ENCODE data around the gene KIF1A.
"Not testable (repeated sequence)": the region's sequence is repeated elsewhere in the genome, so short reads cannot be mapped to it uniquely, and the experiment has no call there.

Gene KIF1A

GRCh38 chr2:240686460-240686859 is 133.6 kb downstream of the KIF1A start:
- peaks cover 20% of the 10 kb centered on the region for H3K27me3 ChIP-seq (ENCODE audit: insufficient read depth, low read length)
- no peaks in the 10 kb centered on the region for H3K36me3 ChIP-seq (ENCODE audit: insufficient read depth, low read length)
- H3K4me1 ChIP-seq (ENCODE audit: insufficient read depth, low read length), result no peaks in the 10 kb centered on the region
- no peak overlapping the region for H3K4me3 ChIP-seq (ENCODE audit: low read length)
- H3K9me3 ChIP-seq (ENCODE audit: low read length), result no peaks in the 10 kb centered on the region
- no peak overlapping the region for H2AFZ ChIP-seq (ENCODE audit: low read depth, low read length)

- Histone ChIP-seq H3K36me3 (ENCODE audit: insufficient read depth, low read length) (no peaks in the 10 kb centered on the region), H3K4me3 (ENCODE audit: low read length) (no peak overlapping the region), H3K4me1 (ENCODE audit: insufficient read depth, low read length) (no peaks in the 10 kb centered on the region), H3K27me3 (ENCODE audit: insufficient read depth, low read length) (peaks cover 20% of the 10 kb centered on the region), H2AFZ (ENCODE audit: low read depth, low read length) (no peak overlapping the region), H3K9me3 (ENCODE audit: low read length) (no peaks in the 10 kb centered on the region)
These were observed 134.1 kb downstream of the KIF1A start for GRCh38 chr2:240685771-240686371.

GRCh38 chr2:240683980-240684728 is 135.9 kb downstream of the KIF1A start:
- H3K4me3 ChIP-seq (ENCODE audit: low read length); H3K9me3 ChIP-seq (ENCODE audit: low read length); H3K36me3 ChIP-seq (ENCODE audit: insufficient read depth, low read length); H2AFZ ChIP-seq (ENCODE audit: low read depth, low read length); H3K4me1 ChIP-seq (ENCODE audit: insufficient read depth, low read length): not testable (repeated sequence)
- peaks cover 18% of the 10 kb centered on the region for H3K27me3 ChIP-seq (ENCODE audit: insufficient read depth, low read length)

DNA sequence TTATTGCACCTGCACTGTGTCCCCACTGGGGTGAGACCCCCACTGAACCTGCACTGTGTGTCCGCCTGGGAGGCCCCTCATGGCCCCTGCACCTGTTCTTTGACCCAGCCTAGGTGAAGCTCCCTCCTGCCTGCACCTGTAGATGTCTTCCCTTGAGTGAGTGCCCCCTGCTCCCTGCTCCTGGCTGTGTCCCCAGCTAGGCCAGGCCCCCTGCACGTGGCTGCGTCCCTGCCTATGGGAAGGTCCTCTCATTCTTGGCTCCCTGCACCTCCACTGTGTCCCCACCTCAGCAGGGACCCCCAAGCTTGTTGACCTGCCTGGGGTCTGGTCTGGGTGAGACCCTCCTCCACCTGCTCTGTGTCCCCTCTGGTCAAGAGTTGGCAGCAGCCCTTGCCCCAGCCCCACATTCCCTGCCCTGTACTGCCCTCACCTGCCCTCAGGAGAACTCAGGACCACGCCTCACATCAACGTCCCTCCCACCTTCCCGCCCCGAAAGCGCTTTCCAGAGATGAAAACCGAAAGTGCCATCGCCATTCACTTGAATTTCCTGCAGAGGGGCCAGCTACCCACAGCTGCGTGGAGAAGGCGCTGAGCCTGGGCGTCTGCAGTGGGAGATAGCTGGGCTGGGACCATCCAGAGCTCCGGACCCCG is 136.6 kb downstream of the KIF1A start:
- peaks cover 15% of the 10 kb centered on the region for H3K27me3 ChIP-seq (ENCODE audit: insufficient read depth, low read length)
- not testable (repeated sequence) for H3K4me3 ChIP-seq (ENCODE audit: low read length); H3K9me3 ChIP-seq (ENCODE audit: low read length)

GRCh38 chr2:240682431-240683224 is 137.4 kb downstream of the KIF1A start, which contains the start of gene AQP12B:
TSS of gene AQP12B (minus strand) at chr2:240682885. CDS start at chr2:240682837, 48 bp downstream.
- H3K4me3 ChIP-seq (ENCODE audit: low read length); H3K4me1 ChIP-seq (ENCODE audit: insufficient read depth, low read length); H3K9me3 ChIP-seq (ENCODE audit: low read length); H3K36me3 ChIP-seq (ENCODE audit: insufficient read depth, low read length); H2AFZ ChIP-seq (ENCODE audit: low read depth, low read length); H3K27me3 ChIP-seq (ENCODE audit: insufficient read depth, low read length): not testable (repeated sequence)

More for the DNA sequence above, 136.6 kb downstream of the KIF1A start:
- not testable (repeated sequence) for H3K36me3 ChIP-seq (ENCODE audit: insufficient read depth, low read length); H2AFZ ChIP-seq (ENCODE audit: low read depth, low read length); H3K4me1 ChIP-seq (ENCODE audit: insufficient read depth, low read length)

DNA sequence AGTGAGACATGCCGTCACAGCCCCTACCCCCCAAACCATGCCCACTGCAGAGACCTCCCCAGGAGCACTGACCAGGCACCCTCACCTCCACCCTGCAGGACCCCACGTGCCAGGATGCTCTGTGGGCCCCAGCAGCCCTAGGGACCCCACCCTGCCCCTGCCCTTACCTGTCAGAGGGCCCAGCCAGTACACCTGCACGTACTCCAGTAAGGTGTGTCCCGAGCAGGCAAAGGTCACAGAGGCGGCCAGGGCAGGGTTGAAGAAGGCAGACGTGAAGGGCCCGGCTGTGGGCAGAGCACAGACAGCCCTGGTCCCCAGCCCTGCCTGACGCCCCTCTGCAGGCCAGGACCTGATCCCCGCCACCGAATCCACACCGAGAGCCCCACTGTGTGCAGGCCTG is 139.8 kb downstream of the KIF1A start:
- not testable (repeated sequence) for H2AFZ ChIP-seq (ENCODE audit: low read depth, low read length); H3K4me3 ChIP-seq (ENCODE audit: low read length); H3K9me3 ChIP-seq (ENCODE audit: low read length); H3K27me3 ChIP-seq (ENCODE audit: insufficient read depth, low read length); H3K4me1 ChIP-seq (ENCODE audit: insufficient read depth, low read length); H3K36me3 ChIP-seq (ENCODE audit: insufficient read depth, low read length)

GRCh38 chr2:240678909-240679308 is 141.1 kb downstream of the KIF1A start:
- not testable (repeated sequence) for H3K27me3 ChIP-seq (ENCODE audit: insufficient read depth, low read length); H3K4me3 ChIP-seq (ENCODE audit: low read length); H3K36me3 ChIP-seq (ENCODE audit: insufficient read depth, low read length); H2AFZ ChIP-seq (ENCODE audit: low read depth, low read length); H3K4me1 ChIP-seq (ENCODE audit: insufficient read depth, low read length); H3K9me3 ChIP-seq (ENCODE audit: low read length)

GRCh38 chr2:240678043-240678442 is 142.0 kb downstream of the KIF1A start:
- H3K27me3 ChIP-seq (ENCODE audit: insufficient read depth, low read length); H3K4me3 ChIP-seq (ENCODE audit: low read length); H3K36me3 ChIP-seq (ENCODE audit: insufficient read depth, low read length); H2AFZ ChIP-seq (ENCODE audit: low read depth, low read length); H3K9me3 ChIP-seq (ENCODE audit: low read length); H3K4me1 ChIP-seq (ENCODE audit: insufficient read depth, low read length): not testable (repeated sequence)

GRCh38 chr2:240675345-240675744 is 144.7 kb downstream of the KIF1A start:
- H2AFZ ChIP-seq (ENCODE audit: low read depth, low read length); H3K4me3 ChIP-seq (ENCODE audit: low read length); H3K9me3 ChIP-seq (ENCODE audit: low read length); H3K4me1 ChIP-seq (ENCODE audit: insufficient read depth, low read length); H3K27me3 ChIP-seq (ENCODE audit: insufficient read depth, low read length); H3K36me3 ChIP-seq (ENCODE audit: insufficient read depth, low read length): not testable (repeated sequence)

DNA sequence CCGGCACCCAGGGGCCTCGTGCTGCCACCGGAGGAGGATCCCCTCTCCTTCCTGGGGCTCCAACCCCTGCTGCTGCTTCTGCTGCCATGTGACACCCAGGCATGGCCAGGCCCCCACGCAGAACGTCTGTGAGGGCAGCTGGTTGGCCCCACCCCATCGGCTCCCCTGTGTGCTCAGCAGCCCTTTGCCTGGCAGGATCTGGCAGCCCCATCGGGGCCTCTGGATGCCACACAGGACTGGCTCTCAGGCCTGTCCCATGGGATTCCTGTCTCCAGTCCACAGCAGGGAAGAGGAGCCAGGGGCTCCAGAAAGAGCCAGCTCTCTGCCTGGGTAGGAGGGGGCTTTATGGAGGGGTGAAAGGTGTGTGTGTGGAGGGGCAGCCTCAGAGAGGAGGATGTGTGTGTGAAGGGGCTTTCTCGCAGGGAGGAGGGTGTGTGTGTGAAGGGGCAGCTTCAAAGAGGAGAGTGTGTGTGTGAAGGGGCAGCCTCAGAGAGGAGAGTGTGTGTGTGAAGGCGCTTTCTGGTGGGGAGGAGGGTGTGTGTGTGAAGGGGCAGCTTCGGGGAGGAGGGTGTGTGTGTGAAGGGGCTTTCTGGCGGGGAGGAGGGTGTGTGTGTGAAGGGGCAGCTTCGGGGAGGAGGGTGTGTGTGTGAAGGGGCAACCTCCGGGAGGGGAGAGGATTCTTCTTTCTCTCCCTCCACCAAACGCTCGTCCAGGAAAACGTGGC is 145.4 kb downstream of the KIF1A start:
- not testable (repeated sequence) for H3K9me3 ChIP-seq (ENCODE audit: low read length); H3K36me3 ChIP-seq (ENCODE audit: insufficient read depth, low read length); H3K4me3 ChIP-seq (ENCODE audit: low read length); H3K4me1 ChIP-seq (ENCODE audit: insufficient read depth, low read length); H2AFZ ChIP-seq (ENCODE audit: low read depth, low read length)
- H3K27me3 ChIP-seq (ENCODE audit: insufficient read depth, low read length), result peaks cover 10% of the 10 kb centered on the region

DNA sequence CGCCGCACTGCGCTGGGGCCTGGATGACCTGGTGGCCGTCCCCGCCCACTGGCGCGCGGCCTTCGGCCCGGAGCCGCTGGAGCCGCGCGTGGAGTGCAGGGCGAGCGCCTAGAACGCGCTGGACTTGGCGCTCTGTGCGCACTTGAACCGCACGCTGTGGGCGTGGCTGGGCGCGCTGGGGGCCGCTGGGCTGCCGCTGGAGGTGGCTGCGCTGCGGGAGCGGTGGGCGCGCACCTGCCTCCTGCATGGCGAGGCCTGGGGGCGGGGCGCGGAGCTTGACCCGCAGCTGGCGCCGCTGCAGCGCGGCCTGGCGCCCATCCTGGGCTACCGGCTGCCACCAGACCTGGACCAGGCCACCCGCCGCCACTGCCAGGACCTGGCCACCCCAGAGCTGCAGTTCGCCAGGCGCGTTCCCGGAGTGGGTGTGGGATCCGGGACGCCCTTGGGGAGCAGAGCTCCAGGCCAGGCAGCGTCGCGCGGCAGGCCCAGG is 147.3 kb downstream of the KIF1A start:
- peaks cover 10% of the 10 kb centered on the region for H3K27me3 ChIP-seq (ENCODE audit: insufficient read depth, low read length)
- H3K4me1 ChIP-seq (ENCODE audit: insufficient read depth, low read length), result peaks cover 3% of the 10 kb centered on the region
- H3K36me3 ChIP-seq (ENCODE audit: insufficient read depth, low read length), result no peaks in the 10 kb centered on the region
- H3K9me3 ChIP-seq (ENCODE audit: low read length), result no peaks in the 10 kb centered on the region
- no peak overlapping the region for H3K4me3 ChIP-seq (ENCODE audit: low read length)
- no peak overlapping the region for H2AFZ ChIP-seq (ENCODE audit: low read depth, low read length)

DNA sequence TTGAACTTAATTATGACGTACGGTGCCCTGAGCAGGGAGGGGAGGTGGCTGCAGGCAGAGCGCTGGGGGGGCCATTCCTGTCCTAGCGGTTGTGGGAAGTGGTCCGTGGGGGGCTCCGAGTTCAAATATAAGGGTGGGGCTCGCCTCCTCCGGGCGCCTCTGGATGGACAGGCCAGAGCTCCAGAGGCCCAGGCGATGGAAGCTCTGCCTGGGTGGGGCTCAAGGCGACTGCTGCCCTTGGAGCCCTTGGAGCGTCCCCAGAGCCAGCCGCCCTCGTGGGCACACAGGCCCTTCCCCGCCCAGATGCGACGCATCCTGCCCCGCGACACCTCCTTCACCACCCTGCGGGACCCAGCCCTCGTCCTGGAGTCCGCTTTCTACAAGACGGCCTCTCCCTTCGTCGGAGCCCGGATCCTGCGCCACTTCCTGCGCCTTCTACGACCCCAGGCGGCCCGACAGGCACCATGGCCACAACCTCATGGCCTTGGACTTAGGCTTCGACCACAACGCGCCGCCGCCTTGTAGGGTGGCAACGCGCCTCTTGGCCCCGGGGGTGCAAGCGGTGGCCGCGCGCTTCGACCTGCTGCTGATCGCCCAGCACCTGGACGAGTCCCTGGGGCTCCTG is 147.8 kb downstream of the KIF1A start:
- no peak overlapping the region for H3K4me3 ChIP-seq (ENCODE audit: low read length)
- no peak overlapping the region for H2AFZ ChIP-seq (ENCODE audit: low read depth, low read length)
- peaks cover 10% of the 10 kb centered on the region for H3K27me3 ChIP-seq (ENCODE audit: insufficient read depth, low read length)
- H3K36me3 ChIP-seq (ENCODE audit: insufficient read depth, low read length), result no peaks in the 10 kb centered on the region
- peaks cover 3% of the 10 kb centered on the region for H3K4me1 ChIP-seq (ENCODE audit: insufficient read depth, low read length)
- H3K9me3 ChIP-seq (ENCODE audit: low read length), result no peaks in the 10 kb centered on the region

Data from neuron (in vitro differentiated cells).